ENCODE data around the gene TST. TPM values are rescaled to one million over a fixed set of nuclear protein-coding genes. Genes with fewer than 3 reads are reported as not detected.

Gene TST
- total and polyA plus RNA-seq, 9 of the 15 experiments (the other 6 are each of a cell fraction or from before 2014, with no cell fraction given): 1.4 to 26.9 (median 12.4) TPM

DNA sequence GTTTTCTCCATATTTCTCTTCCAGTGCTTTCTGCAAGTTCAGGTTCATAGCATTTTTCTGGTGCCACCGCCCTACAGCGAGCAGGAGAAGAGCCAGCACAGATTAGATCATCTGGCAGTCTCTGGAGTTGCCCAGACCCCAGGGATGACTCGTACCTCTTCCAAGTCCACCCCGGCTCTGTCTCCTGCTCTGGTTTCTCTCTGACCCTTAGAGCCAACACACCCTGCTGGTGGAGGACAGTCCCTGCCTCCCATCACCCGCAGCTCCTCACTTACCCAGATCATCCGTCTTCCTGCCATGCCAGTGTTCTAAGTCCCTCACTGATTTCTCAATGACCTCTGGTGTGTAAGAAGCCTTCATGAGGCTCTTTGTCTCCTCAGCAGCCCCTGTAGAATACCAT lies 28.0 kb downstream of the TST start:
- Histone ChIP-seq H3K79me2 (ENCODE audit: control insufficient read depth, insufficient read depth, low read length) (no peaks in the 10 kb centered on the region), H2AFZ (ENCODE audit: low read depth, low read length) (no peak overlapping the region), H3K27ac (ENCODE audit: extremely low read depth, low read depth, low read length) (no peak overlapping the region), H3K4me1 (replicated peaks in 1 of 2; ENCODE audit: control insufficient read depth in 2 of 2, insufficient read depth in 2 of 2, low read length in 2 of 2) (no peaks in the 10 kb centered on the region), H3K9me3 (replicated peaks; ENCODE audit: control insufficient read depth, insufficient read depth, low read depth, low read length) (peaks cover 2% of the 10 kb centered on the region), H3K9ac (ENCODE audit: insufficient read depth in 1 of 2, low read depth in 2 of 2, low read length in 2 of 2) (no peak overlapping the region), H3K4me2 (ENCODE audit: insufficient read depth, low read length) (no peak overlapping the region), H3K9me1 (ENCODE audit: control insufficient read depth, insufficient read depth, low read length) (no peaks in the 10 kb centered on the region), H3K27me3 (ENCODE audit: control insufficient read depth in 2 of 2, insufficient read depth in 2 of 2, low read length in 2 of 2) (peaks cover 4 to 12% of the 10 kb centered on the region in 2 experiments; a peak in 4 of 5 replicates), H3K36me3 (ENCODE audit: control insufficient read depth, insufficient read depth, low read length) (no peaks in the 10 kb centered on the region), H3K4me3 (no peak overlapping the region), H4K20me1 (replicated peaks; ENCODE audit: control insufficient read depth, insufficient read depth, low read length) (no peaks in the 10 kb centered on the region)
- no TSS peak for BruUV-seq (replicated peaks)
- peak; percentile 59; the same call in 2 of the 3 replicates for ATAC-seq
- in situ Hi-C loops (cut with MboI) (no loop called here), intact Hi-C loops (cut with micrococcal nuclease) (no loop called here)
- ChIA-PET CTCF (ENCODE audit: low intra/inter-chr PET ratio) (no interaction called here), POLR2A (interaction anchor here (0.6 kb wide), 1 partner anchor 1311 kb away, joined by 4 read pairs; no protein-coding TSS in a partner anchor)
- TF ChIP-seq ATF1 (CRISPR knock-in tag; IDR thresholded peaks at IDR 0.05): no peak
- no peak for TF ChIP-seq ATF1 (tag; IDR thresholded peaks at IDR 0.05)
- TF ChIP-seq, protein P1, sequence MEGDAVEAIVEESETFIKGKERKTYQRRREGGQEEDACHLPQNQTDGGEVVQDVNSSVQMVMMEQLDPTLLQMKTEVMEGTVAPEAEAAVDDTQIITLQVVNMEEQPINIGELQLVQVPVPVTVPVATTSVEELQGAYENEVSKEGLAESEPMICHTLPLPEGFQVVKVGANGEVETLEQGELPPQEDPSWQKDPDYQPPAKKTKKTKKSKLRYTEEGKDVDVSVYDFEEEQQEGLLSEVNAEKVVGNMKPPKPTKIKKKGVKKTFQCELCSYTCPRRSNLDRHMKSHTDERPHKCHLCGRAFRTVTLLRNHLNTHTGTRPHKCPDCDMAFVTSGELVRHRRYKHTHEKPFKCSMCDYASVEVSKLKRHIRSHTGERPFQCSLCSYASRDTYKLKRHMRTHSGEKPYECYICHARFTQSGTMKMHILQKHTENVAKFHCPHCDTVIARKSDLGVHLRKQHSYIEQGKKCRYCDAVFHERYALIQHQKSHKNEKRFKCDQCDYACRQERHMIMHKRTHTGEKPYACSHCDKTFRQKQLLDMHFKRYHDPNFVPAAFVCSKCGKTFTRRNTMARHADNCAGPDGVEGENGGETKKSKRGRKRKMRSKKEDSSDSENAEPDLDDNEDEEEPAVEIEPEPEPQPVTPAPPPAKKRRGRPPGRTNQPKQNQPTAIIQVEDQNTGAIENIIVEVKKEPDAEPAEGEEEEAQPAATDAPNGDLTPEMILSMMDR (IDR thresholded peaks at IDR 0.05 in 2 of 3, conservative IDR thresholded peaks at IDR 0.05 in 1 of 3; ENCODE audit: insufficient read depth in 2 of 3, low read depth in 1 of 3, low read length in 3 of 3): peak in 2 of 3 experiments; percentile 11 to 22; a peak in 1 of 6 replicates
- 16% methylated on average over 6 of the region's 6 CpGs for WGBS (ENCODE audit: insufficient coverage, low coverage, missing lambda C conversion rate)
- no peak for DNase-seq (ENCODE audit: extremely low read depth in 1 of 4, low spot score in 3 of 4)
- no peak for FAIRE-seq

DNA sequence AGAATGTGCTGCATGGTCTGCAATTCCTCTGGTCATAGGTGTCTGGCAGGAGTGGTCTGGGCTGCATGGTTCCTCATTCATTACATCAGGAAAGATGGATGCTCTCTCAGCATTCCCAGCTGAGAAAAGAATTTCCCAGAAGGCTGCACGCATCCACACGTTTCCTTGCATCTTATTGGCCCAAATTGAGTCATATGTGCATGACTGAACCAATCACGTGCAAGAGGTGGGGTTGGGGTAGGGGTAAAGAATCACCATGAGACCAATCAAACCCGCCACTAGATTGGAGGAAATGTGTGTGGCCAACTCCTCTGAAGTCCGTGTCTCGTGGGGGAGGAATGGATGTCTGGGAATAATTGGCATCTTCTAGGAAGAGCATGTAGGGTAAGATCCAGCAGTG lies 28.8 kb downstream of the TST start:
- Histone ChIP-seq H3K4me2 (ENCODE audit: insufficient read depth, low read length) (no peak overlapping the region), H3K9me3 (replicated peaks; ENCODE audit: control insufficient read depth, insufficient read depth, low read depth, low read length) (peaks cover 9% of the 10 kb centered on the region), H4K20me1 (replicated peaks; ENCODE audit: control insufficient read depth, insufficient read depth, low read length) (no peaks in the 10 kb centered on the region), H3K36me3 (ENCODE audit: control insufficient read depth, insufficient read depth, low read length) (no peaks in the 10 kb centered on the region), H3K27ac (ENCODE audit: extremely low read depth, low read depth, low read length) (no peak overlapping the region), H3K79me2 (ENCODE audit: control insufficient read depth, insufficient read depth, low read length) (no peaks in the 10 kb centered on the region), H3K4me3 (no peak overlapping the region), H3K4me1 (replicated peaks in 1 of 2; ENCODE audit: control insufficient read depth in 2 of 2, insufficient read depth in 2 of 2, low read length in 2 of 2) (no peaks in the 10 kb centered on the region), H3K27me3 (ENCODE audit: control insufficient read depth in 2 of 2, insufficient read depth in 2 of 2, low read length in 2 of 2) (peaks cover 4 to 12% of the 10 kb centered on the region in 2 experiments; a peak in 4 of 5 replicates), H2AFZ (ENCODE audit: low read depth, low read length) (no peak overlapping the region), H3K9ac (ENCODE audit: insufficient read depth in 1 of 2, low read depth in 2 of 2, low read length in 2 of 2) (no peak overlapping the region), H3K9me1 (ENCODE audit: control insufficient read depth, insufficient read depth, low read length) (no peaks in the 10 kb centered on the region)
- BruUV-seq (replicated peaks): no TSS peak
- in situ Hi-C loops (cut with MboI) (no loop called here), intact Hi-C loops (cut with micrococcal nuclease) (no loop called here)
- ATAC-seq: no peak
- no peak for DNase-seq (ENCODE audit: extremely low read depth in 1 of 4, low spot score in 3 of 4)
- FAIRE-seq: no peak
- 4% methylated on average over 5 of the region's 6 CpGs for WGBS (ENCODE audit: insufficient coverage, low coverage, missing lambda C conversion rate)
- CTCF ChIA-PET (ENCODE audit: low intra/inter-chr PET ratio): no interaction called here
- POLR2A ChIA-PET: interaction anchor here (1.4 kb wide), 1 partner anchor 13 kb away, joined by 3 read pairs; no protein-coding TSS in a partner anchor
- TF ChIP-seq HDAC1 (IDR thresholded peaks at IDR 0.05): no peak
- TF ChIP-seq NFYB (IDR thresholded peaks at IDR 0.05; ENCODE audit: extremely low read depth, insufficient read length): peak; percentile 45
- TF ChIP-seq, protein P2, sequence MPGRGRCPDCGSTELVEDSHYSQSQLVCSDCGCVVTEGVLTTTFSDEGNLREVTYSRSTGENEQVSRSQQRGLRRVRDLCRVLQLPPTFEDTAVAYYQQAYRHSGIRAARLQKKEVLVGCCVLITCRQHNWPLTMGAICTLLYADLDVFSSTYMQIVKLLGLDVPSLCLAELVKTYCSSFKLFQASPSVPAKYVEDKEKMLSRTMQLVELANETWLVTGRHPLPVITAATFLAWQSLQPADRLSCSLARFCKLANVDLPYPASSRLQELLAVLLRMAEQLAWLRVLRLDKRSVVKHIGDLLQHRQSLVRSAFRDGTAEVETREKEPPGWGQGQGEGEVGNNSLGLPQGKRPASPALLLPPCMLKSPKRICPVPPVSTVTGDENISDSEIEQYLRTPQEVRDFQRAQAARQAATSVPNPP (IDR thresholded peaks at IDR 0.05; ENCODE audit: borderline replicate concordance, insufficient read depth, insufficient read length): no peak
- TF ChIP-seq, protein P3, sequence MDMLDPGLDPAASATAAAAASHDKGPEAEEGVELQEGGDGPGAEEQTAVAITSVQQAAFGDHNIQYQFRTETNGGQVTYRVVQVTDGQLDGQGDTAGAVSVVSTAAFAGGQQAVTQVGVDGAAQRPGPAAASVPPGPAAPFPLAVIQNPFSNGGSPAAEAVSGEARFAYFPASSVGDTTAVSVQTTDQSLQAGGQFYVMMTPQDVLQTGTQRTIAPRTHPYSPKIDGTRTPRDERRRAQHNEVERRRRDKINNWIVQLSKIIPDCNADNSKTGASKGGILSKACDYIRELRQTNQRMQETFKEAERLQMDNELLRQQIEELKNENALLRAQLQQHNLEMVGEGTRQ (CRISPR knock-in tag; IDR thresholded peaks at IDR 0.05): peak; percentile 55

All from K562 (cell line).